GM19455 (cell line): Measurements from ENCODE around the gene GBGT1.

ENCODE experiments used
- ATAC-seq: cut with Tn5 transposase; IDR thresholded peaks from one replicate; pipeline ENCODE4 v1.9.1; 2021; ENCODE audit not compliant: unreplicated experiment

Gene GBGT1

GRCh38 chr9:133117271-133118178, 46.2 kb downstream of the GBGT1 start:
- no peak for ATAC-seq

GRCh38 chr9:133116346-133117231, 47.1 kb downstream of the GBGT1 start:
- ATAC-seq, result no peak

GRCh38 chr9:133115604-133116345, 47.9 kb downstream of the GBGT1 start:
- ATAC-seq, result peak; percentile 79

GRCh38 chr9:133114886-133115603, 48.7 kb downstream of the GBGT1 start:
- ATAC-seq, result no peak

GRCh38 chr9:133113949-133114885, 49.5 kb downstream of the GBGT1 start:
- no peak for ATAC-seq

DNA sequence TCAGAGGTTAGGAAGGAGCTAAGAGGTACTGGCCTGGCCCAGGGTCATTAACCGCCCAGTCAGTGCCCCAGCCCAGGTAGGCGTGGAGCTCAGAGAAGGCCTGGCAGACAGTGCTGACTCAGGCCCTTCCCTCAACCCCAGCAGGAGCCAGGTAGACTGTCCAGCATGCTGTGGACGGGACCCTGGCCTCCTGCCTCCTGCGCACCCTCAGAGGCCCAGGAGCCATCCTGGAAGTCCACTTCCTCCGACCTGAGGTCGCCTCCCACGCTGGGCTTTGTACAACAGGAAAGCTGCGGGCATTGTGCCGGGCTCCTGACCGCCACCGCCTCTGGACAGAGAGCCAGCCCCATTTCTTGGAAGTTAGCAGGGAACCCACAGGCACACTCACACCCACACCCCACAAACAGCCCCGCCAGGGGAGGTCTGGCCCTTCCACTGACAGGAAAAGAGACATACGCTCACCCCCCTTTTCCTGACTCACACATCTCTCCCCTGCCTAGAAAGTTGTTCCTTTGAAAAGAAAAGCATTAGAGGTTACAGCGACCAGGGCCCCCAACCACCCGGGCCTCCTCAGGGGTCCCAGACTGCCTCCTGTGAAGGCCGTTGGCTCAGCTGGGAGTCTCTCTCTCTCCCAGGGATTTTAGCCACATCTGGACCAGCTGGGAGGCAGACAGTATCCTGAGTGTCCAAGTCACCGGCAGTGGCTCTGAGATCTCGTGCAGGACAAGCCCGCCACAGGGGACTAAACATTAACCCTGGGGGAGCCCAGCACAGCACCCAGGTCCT, 50.4 kb downstream of the GBGT1 start:
- ATAC-seq, result no peak

DNA sequence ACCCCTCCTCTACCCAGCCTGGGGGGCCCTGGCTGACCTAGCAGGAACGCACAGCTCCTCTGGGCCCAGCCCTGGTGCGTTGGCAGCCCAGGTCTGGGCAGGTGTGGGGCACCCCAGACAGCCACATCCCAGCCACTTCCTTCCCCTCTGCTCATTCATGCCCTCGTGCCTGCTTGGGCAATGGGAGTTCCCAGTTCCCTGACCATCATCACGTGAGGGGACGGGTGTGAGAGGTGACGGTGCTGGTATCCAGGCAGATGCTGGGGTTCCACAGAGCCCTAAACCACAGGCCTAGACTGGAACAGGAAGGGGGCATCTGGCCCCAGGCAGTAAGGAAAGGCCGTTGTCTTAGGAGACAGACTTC, 51.1 kb downstream of the GBGT1 start:
- no peak for ATAC-seq

DNA sequence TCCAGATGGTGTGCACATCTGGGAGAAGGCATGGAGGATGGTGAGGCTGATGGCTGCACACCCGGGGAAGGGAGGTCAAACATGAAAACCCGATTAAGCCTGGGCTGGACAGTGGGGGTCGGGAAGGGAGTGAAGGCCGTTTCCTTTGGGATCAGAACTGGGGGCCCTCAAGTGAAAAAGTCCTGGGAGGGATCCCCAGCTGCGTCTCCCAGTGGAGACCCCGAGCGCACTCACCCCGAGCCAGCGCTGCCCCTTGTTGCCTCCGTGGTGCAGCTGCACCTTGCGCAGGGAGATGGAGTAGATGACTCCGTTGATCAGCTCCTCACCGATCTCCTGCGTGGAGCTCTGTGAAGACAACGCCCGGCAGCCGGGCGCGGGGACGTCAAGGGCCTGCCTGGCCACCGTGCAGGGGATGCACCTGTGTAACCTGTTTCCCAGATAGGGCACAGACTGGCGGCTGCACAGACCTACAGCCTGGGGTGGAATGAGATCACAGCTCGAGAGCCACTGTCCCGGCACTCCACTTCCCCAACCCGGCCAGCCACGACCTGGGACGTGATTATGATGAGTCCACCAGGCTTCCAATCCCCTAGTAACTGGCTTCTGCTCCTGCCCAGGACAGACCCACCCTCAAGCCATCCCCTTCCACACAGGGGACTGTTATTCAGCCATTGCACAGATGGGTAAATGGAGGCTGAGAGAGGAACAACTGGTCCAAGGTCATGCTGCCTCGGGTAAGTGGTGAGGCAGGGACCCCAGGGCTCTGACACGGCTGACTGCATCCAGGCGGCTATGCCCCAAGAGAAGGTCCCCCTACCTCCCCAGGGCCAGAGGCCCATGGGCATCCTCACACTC, 51.7 kb downstream of the GBGT1 start:
- ATAC-seq, result no peak

DNA sequence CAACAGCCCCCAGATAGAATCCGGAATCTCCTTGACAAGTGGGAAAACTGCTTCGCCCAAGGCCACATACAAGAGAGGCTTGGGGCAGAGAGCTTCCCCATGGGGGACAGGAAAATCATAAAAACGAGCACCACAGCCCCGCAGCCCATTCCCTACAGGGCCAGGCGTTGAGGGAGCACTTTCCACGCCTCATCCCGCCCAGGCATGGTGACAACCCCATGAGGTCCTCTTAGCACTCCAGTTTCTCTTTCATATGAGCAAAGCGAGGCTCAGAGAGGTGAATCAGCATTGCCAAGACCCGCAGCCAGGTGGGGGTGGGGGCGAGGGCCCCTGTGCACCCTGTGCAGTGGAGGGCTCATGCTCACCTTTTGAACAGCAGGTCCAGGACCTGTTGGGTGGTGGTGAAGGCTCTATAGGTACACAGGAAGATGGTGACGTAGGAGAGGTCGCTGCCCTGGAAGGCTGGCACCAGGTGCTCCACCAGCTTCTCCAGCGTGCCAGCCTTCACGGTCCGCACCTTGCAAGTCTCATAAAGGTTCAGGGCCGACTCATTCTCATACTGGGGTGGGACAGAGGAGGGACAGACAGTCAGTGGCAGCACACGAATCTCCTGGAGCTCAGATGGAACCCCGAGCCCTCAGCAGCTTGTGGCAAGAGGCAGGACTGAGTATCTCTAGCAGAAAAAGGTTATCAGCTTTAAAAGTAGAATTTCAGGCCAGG, 53.6 kb downstream of the GBGT1 start:
- ATAC-seq, result no peak

GRCh38 chr9:133108794-133109641, 54.7 kb downstream of the GBGT1 start:
- ATAC-seq, result no peak

DNA sequence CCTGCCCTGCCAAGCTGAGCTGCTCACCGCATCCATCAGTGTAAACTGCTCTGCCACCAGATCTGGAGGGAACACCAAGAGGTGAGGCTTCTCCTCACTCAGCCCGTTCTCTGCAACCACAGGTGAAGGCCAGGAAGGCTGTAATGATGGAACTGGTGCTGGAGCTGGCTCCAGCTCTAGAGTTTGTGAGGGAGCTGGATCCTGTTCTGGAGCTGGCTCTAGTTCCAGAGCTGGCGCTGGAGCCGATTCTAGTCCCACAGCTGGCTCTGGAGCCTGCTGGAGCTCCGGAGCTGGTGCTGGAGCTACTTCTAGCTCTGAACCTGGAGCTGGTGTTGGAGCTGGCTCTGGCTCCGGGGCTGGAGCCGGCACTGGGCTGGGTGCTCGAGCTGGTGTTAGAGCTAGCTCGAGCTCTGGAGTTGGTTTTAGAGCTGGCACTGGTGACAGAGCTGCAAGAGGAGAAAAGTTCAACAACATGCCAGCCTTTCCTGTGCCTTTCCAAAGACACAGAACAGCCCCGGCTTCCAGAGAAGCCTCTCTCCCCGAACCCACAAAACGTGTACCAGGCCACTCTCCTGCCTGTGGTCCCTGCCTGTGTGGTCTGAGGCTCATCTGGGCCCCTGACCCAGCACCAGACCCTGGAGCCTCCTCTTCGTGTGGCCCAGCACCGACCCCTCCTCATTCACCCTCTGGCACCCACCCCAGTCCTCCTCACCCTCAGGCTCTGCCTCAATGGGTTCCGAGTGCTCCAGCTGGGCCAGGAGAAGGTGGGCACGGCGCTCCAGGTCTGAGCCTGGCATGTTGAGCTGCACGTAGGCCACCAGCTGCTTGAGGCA, 55.5 kb downstream of the GBGT1 start:
- no peak for ATAC-seq

- no peak for ATAC-seq
Measured at GRCh38 chr9:133107245-133107722, 56.4 kb downstream of the GBGT1 start.

DNA sequence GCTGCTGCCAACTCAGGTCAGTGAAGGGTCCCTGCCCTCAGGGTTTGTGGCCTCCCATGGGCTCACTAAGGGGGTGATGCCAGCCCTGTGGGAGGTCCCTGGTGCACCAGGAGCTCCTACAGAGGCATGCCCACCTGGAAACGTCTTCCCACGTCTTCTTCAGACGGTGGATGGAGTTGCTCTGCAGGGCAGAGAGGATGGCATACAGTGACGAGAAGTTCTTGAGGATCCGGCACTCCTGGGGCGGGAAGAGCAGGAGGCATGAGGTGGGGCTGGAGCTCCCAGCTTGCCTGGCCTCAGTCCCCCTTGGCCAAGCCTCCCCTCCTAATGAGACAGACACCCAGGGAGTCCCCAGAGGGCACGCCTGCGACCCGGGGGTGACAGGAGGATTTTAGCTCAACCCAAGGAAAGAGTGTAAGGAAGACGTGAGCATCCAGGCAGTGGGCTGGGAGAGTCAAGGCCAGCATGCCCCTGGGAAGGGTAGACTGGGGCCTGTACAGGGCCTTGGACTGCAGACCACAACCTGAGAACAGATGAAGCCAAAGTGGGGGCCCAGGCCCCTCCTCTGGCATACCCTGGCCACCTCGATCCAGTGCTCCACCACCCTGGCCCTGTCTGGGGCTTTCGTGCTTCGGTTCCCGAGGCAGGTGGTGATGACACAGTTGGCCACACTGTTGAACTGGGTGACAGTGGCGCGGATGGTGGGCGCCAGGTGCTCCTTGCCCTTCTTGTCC, 57.0 kb downstream of the GBGT1 start:
- no peak for ATAC-seq

- no peak for ATAC-seq
Measured at GRCh38 chr9:133105461-133105770, 58.3 kb downstream of the GBGT1 start.
